SU-DHL-6 (cell line): Measurements from ENCODE around the gene FAM229B.

Experiments
- H2AFZ ChIP-seq: fragments of 200-600 bp; sonication (generic); 2 replicates; pipeline ENCODE4 v1.6.1; 2014; ENCODE audit warnings: low read depth, mild to moderate bottlenecking, moderate library complexity, mixed read lengths, antibody characterized with exemption, low read length; ENCODE audit not compliant: severe bottlenecking
- H3F3A ChIP-seq: fragments of 200-600 bp; shearing (Covaris generic); 2 replicates; pipeline ENCODE4 v1.6.0; 2016; ENCODE audit warnings: antibody characterized with exemption, mild to moderate bottlenecking; ENCODE audit not compliant: insufficient read depth
- H3K27ac ChIP-seq: fragments of 200-600 bp; sonication (generic); 2 replicates; pipeline ENCODE4 v1.5.1; 2016; ENCODE audit warnings: low read depth, mild to moderate bottlenecking, low read length, moderate library complexity, mixed read lengths
- H3K27me3 ChIP-seq: fragments of 200-600 bp; sonication (generic), shearing (Covaris generic); 2 replicates; pipeline ENCODE4 v1.6.0; 2014; ENCODE audit warnings: mild to moderate bottlenecking, low read length
- H3K36me3 ChIP-seq: fragments of 200-600 bp; sonication (generic); 2 replicates; pipeline ENCODE4 v1.6.1; 2014; ENCODE audit warnings: mild to moderate bottlenecking, low read length, mixed read lengths
- H3K4me2 ChIP-seq: fragments of 300-600, 200-600 bp; shearing (Covaris generic), sonication (generic); 2 replicates; pipeline ENCODE4 v1.6.0; 2014; ENCODE audit warnings: low read length, low read depth, mild to moderate bottlenecking; ENCODE audit not compliant: poor library complexity, severe bottlenecking
- H3K4me3 ChIP-seq: fragments of 200-600 bp; sonication (generic); 2 replicates; pipeline ENCODE4 v1.5.1; 2014; ENCODE audit warnings: antibody characterized with exemption, low read length, mild to moderate bottlenecking, mixed read lengths; ENCODE audit not compliant: insufficient read depth, poor library complexity, severe bottlenecking
- H3K79me2 ChIP-seq: fragments of 200-600 bp; sonication (generic); 2 replicates; pipeline ENCODE4 v1.6.1; 2014; ENCODE audit warnings: mild to moderate bottlenecking, low read length, moderate library complexity; ENCODE audit not compliant: insufficient read depth
- H3K9ac ChIP-seq: fragments of 200-600 bp; sonication (generic); 2 replicates; pipeline ENCODE4 v1.7.0; 2014; ENCODE audit warnings: mild to moderate bottlenecking, low read length
- H3K9me2 ChIP-seq: fragments of 200-600 bp; sonication (generic); replicated peaks from 2 replicates; pipeline ENCODE4 v1.6.1; 2014; ENCODE audit warnings: low read length; ENCODE audit not compliant: insufficient read depth
- H3K9me3 ChIP-seq: fragments of 200-600 bp; sonication (generic); 2 replicates; pipeline ENCODE4 v1.6.1; 2014; ENCODE audit warnings: low read length, mixed read lengths; ENCODE audit not compliant: insufficient read depth
- H4K20me1 ChIP-seq: fragments of 200-600 bp; sonication (generic); 2 replicates; pipeline ENCODE4 v1.6.1; 2014; ENCODE audit warnings: low read depth, mild to moderate bottlenecking, antibody characterized with exemption, low read length, moderate library complexity, mixed read lengths
- CTCF ChIP-seq: fragments of 200-600 bp; sonication (generic); IDR thresholded peaks from one replicate; pipeline ENCODE4 v1.5.1; 2017; ENCODE audit warnings: antibody characterized with exemption, mild to moderate bottlenecking, low read length, moderate library complexity; ENCODE audit not compliant: insufficient read depth, poor library complexity, severe bottlenecking
- EZH2phosphoT487 ChIP-seq: fragments of 200-600 bp; sonication (generic), shearing (Covaris generic); conservative IDR thresholded peaks from 2 replicates; pipeline ENCODE4 v1.6.1; 2018; ENCODE audit warnings: mild to moderate bottlenecking, antibody characterized with exemption, low read length, moderate library complexity, mixed read lengths

FAM229B gene

GRCh38 chr6:112061605-112062004 is 25.8 kb upstream of the FAM229B start:
- no peak overlapping the region for H3K4me2 ChIP-seq

GRCh38 chr6:112062966-112063365 is 24.4 kb upstream of the FAM229B start:
- TF ChIP-seq EZH2phosphoT487 (no peak), CTCF (no peak)
- Histone ChIP-seq H3K27me3 (no peaks in the 10 kb centered on the region), H3K9ac (no peak overlapping the region), H3K4me2 (no peak overlapping the region), H2AFZ (no peak overlapping the region), H3K9me2 (no peaks in the 10 kb centered on the region), H3K9me3 (no peaks in the 10 kb centered on the region), H3K4me3 (no peak overlapping the region), H3K79me2 (no peaks in the 10 kb centered on the region), H3F3A (no peaks in the 10 kb centered on the region), H4K20me1 (no peaks in the 10 kb centered on the region), H3K36me3 (no peaks in the 10 kb centered on the region), H3K27ac (no peak overlapping the region)

More at GRCh38 chr6:112061605-112062004, 25.8 kb upstream of the FAM229B start:
- Histone ChIP-seq H3K9me3 (no peaks in the 10 kb centered on the region), H3K9ac (no peak overlapping the region), H3K79me2 (no peaks in the 10 kb centered on the region), H3K9me2 (no peaks in the 10 kb centered on the region), H3K4me3 (no peak overlapping the region), H3F3A (no peaks in the 10 kb centered on the region), H3K27me3 (no peaks in the 10 kb centered on the region), H4K20me1 (no peaks in the 10 kb centered on the region), H3K27ac (no peak overlapping the region), H2AFZ (no peak overlapping the region), H3K36me3 (no peaks in the 10 kb centered on the region)
- TF ChIP-seq EZH2phosphoT487 (no peak), CTCF (no peak)

- Histone ChIP-seq H3K9me2 (no peaks in the 10 kb centered on the region), H3K36me3 (peaks cover 9% of the 10 kb centered on the region; the same call in 1 of the 2 replicates), H3K4me2 (no peak overlapping the region), H3K79me2 (no peaks in the 10 kb centered on the region), H3K9ac (no peak overlapping the region), H3K9me3 (no peaks in the 10 kb centered on the region), H4K20me1 (no peaks in the 10 kb centered on the region), H2AFZ (no peak overlapping the region), H3F3A (no peaks in the 10 kb centered on the region), H3K4me3 (no peak overlapping the region), H3K27ac (no peak overlapping the region), H3K27me3 (no peaks in the 10 kb centered on the region)
- TF ChIP-seq CTCF, result no peak
- TF ChIP-seq EZH2phosphoT487, result no peak
Measured at GRCh38 chr6:112065426-112065986, 21.9 kb upstream of the FAM229B start.
